Gastroesophageal sphincter (tissue), 3 donors: Measurements from ENCODE around the gene NDUFA5.

Source experiments
- EP300 ChIP-seq: sonication (generic); formaldehyde crosslinking; IDR thresholded peaks from one replicate; pipeline ENCODE4 v1.6.1; 2017; ENCODE audit warnings: antibody characterized with exemption, mild to moderate bottlenecking
- POLR2A ChIP-seq, 2 donors: fragments of 450-650 bp; IDR thresholded peaks; one replicate each; pipeline ENCODE4 v1.6.1; 2017; ENCODE audit warnings: antibody characterized with exemption in 2 of 2, mild to moderate bottlenecking in 2 of 2, moderate library complexity in 1 of 2
- POLR2AphosphoS5 ChIP-seq: sonication (generic); formaldehyde crosslinking; IDR thresholded peaks from one replicate; pipeline ENCODE4 v1.6.1; 2017; ENCODE audit warnings: antibody characterized with exemption
- TF ChIP-seq, protein P1 (sequence below), 4 experiments: fragments of 200-600 bp in 2 of 4; fragments of 450-650 bp in 2 of 4; sonication (generic) in 1 of 4; IDR thresholded peaks; one replicate each; pipeline ENCODE4 v1.5.1; 2017 to 2019; ENCODE audit warnings: antibody characterized with exemption in 4 of 4, mild to moderate bottlenecking in 2 of 4, moderate library complexity in 2 of 4

DNA sequence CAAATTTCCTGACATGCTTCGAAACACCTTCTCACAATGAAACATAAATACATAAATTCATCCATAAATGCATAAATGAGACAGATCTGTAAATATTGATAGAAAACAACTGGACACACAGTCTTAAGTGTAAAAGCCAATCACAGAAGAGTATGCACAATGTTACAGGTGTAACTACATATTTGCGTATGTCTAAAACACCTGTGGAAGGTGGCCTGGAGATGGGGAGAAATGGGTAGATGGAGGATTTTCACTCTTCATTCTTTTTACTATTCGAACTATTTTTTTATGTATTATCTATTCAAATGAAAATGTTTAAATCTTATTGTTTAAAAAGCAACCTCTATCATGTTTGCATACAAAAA is 24.1 kb downstream of the NDUFA5 start:
- TF ChIP-seq, protein P1, sequence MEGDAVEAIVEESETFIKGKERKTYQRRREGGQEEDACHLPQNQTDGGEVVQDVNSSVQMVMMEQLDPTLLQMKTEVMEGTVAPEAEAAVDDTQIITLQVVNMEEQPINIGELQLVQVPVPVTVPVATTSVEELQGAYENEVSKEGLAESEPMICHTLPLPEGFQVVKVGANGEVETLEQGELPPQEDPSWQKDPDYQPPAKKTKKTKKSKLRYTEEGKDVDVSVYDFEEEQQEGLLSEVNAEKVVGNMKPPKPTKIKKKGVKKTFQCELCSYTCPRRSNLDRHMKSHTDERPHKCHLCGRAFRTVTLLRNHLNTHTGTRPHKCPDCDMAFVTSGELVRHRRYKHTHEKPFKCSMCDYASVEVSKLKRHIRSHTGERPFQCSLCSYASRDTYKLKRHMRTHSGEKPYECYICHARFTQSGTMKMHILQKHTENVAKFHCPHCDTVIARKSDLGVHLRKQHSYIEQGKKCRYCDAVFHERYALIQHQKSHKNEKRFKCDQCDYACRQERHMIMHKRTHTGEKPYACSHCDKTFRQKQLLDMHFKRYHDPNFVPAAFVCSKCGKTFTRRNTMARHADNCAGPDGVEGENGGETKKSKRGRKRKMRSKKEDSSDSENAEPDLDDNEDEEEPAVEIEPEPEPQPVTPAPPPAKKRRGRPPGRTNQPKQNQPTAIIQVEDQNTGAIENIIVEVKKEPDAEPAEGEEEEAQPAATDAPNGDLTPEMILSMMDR (IDR thresholded peaks at IDR 0.05), result no peak
- TF ChIP-seq POLR2AphosphoS5 (no peak), EP300 (no peak), POLR2A (IDR thresholded peaks at IDR 0.05) (no peak)
